NCI-H2196 treated with DMSO at 0.1 percent for 48 hours (cell line): ENCODE results near the gene IGF2BP3.

Experiments
- DNase-seq: peaks from one replicate; lab custom pipeline; 2025; ENCODE audit not compliant: unreplicated experiment; lab: John Stamatoyannopoulos, UW

Gene IGF2BP3

DNA sequence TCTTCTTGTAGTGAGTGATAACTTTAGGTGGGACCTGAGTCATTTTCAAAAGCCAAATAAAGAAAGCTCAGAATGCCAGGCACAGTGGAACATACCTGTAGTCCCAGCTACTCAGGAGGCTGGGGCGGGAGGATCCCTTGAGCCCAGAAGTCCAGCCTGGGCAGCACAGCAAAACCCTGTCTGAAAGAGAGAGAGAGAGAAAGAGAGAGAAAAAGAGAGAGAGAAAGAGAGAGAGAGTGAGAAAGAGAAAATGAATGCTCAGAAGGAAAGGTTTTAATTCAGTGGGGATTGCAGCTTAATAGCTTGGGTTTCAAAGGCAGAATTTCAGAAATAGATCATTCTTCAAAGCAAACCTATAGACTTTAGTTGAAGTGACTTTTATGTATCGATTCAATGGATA is 198.0 kb downstream of the IGF2BP3 start:
- DNase-seq, result no peak

DNA sequence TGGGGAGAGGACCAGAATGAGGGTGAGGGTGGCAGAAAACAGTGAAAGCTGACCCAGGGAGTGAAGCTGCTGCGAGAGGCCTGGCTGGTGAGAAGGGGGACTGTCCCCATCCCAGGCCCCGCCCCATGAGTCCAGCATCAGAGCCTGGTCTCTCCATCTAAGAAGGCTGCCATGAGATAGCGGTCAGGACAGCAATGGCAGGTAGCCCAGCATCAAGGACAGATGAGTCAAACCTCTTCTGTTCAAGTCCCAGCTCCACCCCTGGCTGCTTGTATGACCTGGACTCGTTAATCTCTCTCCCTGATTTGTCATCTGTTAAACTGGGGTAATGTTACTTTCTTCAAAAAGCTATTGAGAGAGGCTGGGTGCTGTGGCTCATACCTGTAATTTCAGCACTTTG is 201.5 kb downstream of the IGF2BP3 start:
- no peak for DNase-seq

DNA sequence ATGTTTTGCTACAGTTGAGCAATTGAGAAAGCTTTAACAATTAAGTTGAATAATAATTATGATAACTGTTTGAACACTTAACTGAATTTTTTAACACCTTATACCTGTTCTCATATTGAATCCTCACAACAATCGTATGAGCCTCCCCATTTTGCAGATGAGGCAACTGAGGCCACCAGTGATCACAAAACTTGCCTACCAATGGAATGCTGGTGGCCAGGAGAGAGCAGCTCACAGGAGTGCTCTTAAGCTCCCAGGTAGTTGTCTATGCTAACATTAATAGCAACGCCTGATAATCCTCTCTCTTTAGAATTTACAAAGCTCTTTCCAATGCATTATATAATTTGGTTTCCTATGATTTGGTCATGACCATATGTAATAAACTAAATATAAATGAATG is 202.1 kb downstream of the IGF2BP3 start:
- no peak for DNase-seq

DNA sequence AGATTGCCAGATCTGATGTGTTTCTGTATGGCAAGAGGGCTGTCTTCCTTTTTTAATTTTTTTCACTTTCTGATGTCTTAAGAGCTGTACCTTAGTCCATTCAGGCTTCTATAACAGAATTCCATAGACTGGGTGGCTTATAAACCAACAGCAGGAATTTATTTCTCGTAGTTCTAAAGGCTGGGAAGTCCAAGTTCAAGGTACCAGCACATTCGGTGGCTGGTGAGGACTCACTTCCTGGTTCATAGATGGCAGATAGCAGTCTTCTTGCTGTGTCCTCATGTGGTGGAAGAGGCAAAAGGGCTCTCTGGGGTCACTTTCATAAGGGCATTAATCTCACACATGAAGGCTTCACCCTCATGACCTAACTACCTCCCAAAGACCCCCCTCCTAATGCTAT is 202.9 kb downstream of the IGF2BP3 start:
- DNase-seq, result no peak

DNA sequence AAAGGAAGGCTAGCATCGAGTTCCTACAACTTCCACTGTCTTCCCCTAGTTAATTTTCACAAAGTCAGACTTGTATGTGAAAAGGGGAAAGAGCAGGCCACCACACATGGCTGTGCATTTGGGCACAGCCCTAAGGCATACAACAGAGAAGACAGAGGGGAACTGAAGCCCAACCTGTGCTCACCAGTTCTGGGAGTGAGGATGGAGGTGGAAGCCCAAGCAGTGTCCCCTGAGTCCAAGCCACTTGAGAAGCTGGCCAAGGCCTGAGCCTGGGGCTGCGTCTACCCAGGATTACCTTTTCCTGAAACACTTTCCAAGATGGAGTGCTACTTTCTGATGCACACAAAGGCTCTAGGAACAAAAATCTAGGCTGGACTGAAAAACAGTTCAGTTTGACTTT is 203.4 kb downstream of the IGF2BP3 start:
- DNase-seq, result no peak

DNA sequence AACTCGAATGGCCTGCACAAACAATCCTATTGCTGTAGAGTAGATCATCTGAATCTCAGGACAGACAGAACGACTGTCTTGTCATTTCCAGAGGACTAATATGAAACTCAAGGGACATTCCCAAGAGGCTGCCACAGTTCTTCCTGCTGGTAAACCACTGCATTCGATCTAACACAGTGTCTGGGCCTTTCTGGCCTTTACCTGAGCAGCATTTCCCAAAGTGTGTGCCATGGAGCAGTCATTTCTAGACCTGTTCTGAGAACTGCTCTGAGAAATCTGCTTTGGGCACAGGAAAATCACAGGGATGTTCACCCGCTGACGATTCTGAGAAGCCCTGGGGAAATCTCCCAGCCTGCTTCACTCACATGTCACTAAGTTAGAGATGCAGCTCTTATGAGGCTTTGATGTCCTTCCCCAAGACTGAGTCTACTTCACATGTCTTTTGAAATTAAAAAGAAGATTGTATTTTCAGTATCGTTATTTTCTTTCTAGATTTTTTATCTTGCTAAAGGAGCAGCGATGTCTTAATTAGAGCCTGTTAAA is 205.3 kb downstream of the IGF2BP3 start:
- no peak for DNase-seq

DNA sequence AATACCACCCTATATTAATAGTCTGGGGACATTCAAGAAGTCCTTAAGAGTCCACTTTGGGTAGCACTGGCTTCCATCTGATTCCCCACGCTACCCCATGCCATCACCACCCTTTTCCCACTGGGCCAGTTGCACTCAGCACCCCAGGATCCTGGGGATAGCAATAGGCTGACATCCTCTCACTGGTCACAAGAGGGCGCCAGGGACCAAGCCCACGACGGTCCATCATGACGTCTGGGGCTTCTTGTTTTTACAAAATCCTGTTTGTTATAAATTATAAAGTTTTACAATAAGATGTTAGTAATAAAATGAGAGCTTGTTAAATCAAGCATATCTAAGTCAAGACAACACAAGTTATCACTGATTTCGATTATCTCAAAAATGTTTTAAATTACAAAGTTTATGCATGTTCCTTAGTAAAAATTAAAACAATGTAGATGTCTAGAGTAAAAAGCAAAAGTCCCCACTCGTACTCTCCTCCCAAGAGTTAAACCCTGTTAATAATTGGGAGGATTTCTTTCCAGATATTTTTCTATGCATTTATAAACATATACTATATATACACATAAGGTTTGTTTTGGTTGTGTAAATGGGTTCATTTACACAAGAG is 208.3 kb downstream of the IGF2BP3 start:
- peak; percentile 18 for DNase-seq

DNA sequence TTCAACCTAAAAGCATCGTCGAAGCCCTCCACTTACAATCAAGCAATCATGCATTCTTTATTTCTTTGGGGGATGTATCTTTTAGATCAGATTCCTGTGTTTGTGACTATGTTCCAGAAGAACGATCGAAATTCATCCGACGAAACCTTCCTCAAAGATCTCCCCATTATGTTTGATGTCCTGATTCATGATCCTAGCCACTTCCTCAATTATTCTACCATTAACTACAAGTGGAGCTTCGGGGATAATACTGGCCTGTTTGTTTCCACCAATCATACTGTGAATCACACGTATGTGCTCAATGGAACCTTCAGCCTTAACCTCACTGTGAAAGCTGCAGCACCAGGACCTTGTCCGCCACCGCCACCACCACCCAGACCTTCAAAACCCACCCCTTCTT is 209.9 kb downstream of the IGF2BP3 start:
- no peak for DNase-seq
